ENCODE results near the gene GTF2IRD2.
"Not testable (repeated sequence)": the region's sequence is repeated elsewhere in the genome, so short reads cannot be mapped to it uniquely, and the experiment has no call there.

Gene GTF2IRD2

DNA sequence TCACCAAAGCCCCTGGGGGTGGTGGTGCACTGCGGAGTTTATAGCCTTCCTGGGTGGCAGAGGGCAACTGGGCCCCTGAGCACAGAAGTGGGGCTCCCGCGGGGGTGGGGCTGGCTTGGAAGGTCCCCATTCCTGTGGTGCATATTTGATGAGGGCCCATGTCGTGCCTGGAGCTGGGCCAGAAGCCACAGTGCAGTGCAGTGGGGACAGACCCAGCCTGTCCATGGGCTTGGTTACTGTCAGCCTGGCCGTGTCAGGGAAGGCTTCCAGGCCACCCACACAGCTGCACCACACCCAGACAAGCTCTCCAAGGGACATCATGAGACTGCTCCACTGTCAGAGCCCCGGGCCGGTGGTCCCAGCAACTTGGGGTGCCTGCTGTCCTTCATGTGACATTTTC is 84.9 kb downstream of the GTF2IRD2 start:
- not testable (repeated sequence) for H3K9me3 Mint-ChIP-seq; H3K4me1 Mint-ChIP-seq (ENCODE audit: low read depth); H3K4me3 Mint-ChIP-seq; H3K36me3 Mint-ChIP-seq (ENCODE audit: low read depth); H3K27me3 Mint-ChIP-seq (ENCODE audit: low read depth); H3K27ac Mint-ChIP-seq

DNA sequence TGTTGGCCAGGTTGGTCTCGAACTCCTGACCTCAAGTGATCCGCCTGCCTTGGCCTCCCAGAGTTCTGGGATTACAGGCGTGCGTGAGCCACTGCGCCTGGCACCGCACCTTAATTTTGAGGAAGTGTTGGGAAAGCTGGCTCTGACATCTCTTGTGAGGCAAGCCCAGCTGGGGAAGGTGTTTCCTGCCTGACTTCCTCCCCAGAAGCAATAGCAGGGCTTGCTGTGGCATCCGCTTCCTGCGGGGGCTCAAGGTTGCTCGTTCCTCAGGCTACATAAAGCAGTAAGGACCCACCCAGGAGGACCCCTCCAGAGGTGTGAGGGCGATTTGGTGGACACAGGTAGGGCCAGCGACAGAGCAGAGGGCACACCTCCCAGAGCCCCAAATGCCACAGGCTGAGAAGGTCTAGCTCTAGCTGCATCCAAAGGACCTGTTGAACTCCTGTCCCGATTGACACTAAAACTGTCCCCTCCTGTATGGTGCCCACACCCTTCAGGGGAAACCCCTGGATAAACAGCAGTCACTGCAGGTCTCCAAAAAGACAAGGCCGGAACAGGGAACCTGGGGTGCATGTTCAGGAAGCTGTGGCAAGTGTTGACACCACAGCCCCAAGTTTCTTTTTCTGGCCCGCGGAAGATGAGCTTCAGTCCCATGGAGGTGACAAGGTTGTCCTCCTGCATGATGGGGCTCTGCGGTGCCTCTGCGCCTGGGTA is 86.0 kb downstream of the GTF2IRD2 start:
- not testable (repeated sequence) for H3K36me3 Mint-ChIP-seq (ENCODE audit: low read depth); H3K4me1 Mint-ChIP-seq (ENCODE audit: low read depth); H3K27ac Mint-ChIP-seq; H3K4me3 Mint-ChIP-seq; H3K27me3 Mint-ChIP-seq (ENCODE audit: low read depth); H3K9me3 Mint-ChIP-seq

DNA sequence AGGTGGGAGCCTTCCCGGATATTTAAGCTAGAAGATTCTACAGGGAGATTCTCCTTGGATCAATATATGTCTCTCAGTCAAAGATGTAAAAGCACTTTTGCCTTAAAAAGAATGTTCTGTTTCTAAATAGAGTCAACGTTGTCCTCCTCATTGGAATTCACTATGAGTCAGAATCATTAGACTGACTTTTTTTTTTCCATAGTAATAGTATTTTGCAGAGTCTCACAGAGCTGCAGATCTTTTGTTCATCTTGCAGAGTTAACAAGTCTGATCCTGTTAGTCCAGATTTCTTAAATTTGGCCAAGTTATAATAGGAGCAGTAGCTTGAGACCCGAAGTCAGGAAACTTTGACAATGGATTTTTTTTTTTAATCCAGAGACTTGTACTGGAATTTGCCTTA is 92.4 kb downstream of the GTF2IRD2 start:
- not testable (repeated sequence) for H3K9me3 Mint-ChIP-seq; H3K27me3 Mint-ChIP-seq (ENCODE audit: low read depth); H3K4me3 Mint-ChIP-seq; H3K36me3 Mint-ChIP-seq (ENCODE audit: low read depth); H3K4me1 Mint-ChIP-seq (ENCODE audit: low read depth); H3K27ac Mint-ChIP-seq

DNA sequence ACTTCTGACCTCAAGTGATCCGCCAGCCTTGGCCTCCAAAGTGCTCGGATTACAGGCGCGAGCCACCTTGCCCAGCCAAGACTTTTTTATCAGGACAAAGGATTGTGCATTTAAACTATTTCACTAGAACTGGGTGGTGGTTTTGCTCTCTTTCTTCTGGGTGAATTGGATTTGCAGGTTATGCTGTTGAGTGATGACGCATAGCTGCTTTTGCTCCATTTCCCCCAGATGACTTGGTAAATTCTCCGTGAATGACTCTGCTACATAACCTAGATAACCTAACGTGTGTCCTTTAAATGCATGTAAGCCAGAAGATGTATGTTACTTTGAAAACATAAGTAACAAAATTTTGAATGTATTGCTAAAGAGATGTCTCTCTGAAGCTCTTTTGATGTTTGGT is 93.1 kb downstream of the GTF2IRD2 start:
- H3K4me1 Mint-ChIP-seq (ENCODE audit: low read depth); H3K9me3 Mint-ChIP-seq; H3K36me3 Mint-ChIP-seq (ENCODE audit: low read depth); H3K27me3 Mint-ChIP-seq (ENCODE audit: low read depth); H3K27ac Mint-ChIP-seq; H3K4me3 Mint-ChIP-seq: not testable (repeated sequence)

DNA sequence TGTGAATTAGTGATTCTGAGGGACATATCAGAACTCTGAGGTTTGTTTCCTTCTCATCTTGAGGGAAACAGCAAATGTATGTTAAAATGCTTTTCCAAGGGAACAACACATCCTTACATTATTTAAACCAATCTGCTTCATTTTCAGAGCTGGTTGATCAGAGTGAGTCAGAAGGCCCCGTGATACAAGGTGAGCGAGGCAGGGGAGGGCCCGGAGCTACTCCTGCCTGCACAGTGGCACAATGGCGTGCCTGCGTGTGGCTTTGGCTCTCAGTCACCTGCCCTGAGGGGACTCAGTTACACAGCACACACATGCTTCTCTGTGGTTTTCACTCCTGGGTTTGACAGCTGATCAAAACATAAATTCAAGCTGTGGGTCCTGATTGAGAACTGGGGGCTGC is 94.7 kb downstream of the GTF2IRD2 start:
- not testable (repeated sequence) for H3K27ac Mint-ChIP-seq; H3K27me3 Mint-ChIP-seq (ENCODE audit: low read depth); H3K4me3 Mint-ChIP-seq; H3K36me3 Mint-ChIP-seq (ENCODE audit: low read depth); H3K9me3 Mint-ChIP-seq; H3K4me1 Mint-ChIP-seq (ENCODE audit: low read depth)

DNA sequence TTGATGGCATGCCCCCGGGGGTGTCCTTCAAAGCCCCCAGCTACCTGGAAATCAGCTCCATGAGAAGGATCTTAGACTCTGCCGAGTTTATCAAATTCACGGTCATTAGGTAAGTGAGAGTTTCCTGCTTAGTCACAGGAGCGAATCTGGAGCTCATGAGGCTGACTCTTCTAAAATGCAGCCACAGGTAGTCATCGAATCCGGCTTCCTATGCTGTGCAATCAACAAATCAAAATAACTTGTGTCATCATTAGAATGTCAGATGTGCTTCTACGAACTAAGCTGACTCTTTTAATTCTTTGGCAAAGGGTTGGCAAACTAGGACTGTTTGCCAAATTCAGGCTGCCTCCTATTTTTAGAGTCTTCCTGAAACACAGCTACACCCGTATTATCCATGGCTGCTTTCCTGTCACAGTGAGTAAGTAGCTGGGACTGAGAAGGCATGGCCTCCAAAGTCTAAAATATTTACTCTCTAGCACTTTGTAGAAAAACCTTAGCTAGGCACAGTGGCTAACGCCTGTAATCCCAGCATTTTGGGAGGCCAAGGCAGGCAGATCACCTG is 97.4 kb downstream of the GTF2IRD2 start:
- not testable (repeated sequence) for H3K9me3 Mint-ChIP-seq; H3K27me3 Mint-ChIP-seq (ENCODE audit: low read depth); H3K27ac Mint-ChIP-seq; H3K4me3 Mint-ChIP-seq; H3K4me1 Mint-ChIP-seq (ENCODE audit: low read depth); H3K36me3 Mint-ChIP-seq (ENCODE audit: low read depth)

Data from T-helper 1 cell treated with Interleukin-12 subunit alpha and Interleukin-12 subunit beta and Interleukin-4 antibody, amounts not matched to agents 30 μg/mL and 1 μg/mL, for 36 hours (primary cell).